Stimulated activated CD8-positive, alpha-beta memory T cell treated with anti-CD3 and anti-CD28 coated beads, Interleukin-12 subunit alpha, Interleukin-12 subunit beta, amount 100 ng/mL, for 4 hours (primary cell): ENCODE data around the gene B4GALT5.
"Not testable (repeated sequence)": the region's sequence is repeated elsewhere in the genome, so short reads cannot be mapped to it uniquely, and the experiment has no call there.

Source experiments
- DNase-seq: peaks from one replicate; pipeline ENCODE4 v3.0.0-alpha.2; 2020; ENCODE audit warnings: low read depth

The B4GALT5 gene

GRCh38 chr20:49628280-49628679, 85.4 kb downstream of the B4GALT5 start:
- DNase-seq = not testable (repeated sequence)

GRCh38 chr20:49627329-49627761, 86.3 kb downstream of the B4GALT5 start:
- DNase-seq = no peak

GRCh38 chr20:49624988-49625387, 88.7 kb downstream of the B4GALT5 start:
- DNase-seq = not testable (repeated sequence)

GRCh38 chr20:49624317-49624716, 89.4 kb downstream of the B4GALT5 start:
- no peak for DNase-seq

GRCh38 chr20:49622243-49622642, 91.4 kb downstream of the B4GALT5 start:
- no peak for DNase-seq

GRCh38 chr20:49620364-49621240, 93.1 kb downstream of the B4GALT5 start:
- DNase-seq = no peak

GRCh38 chr20:49619113-49620048, 94.3 kb downstream of the B4GALT5 start:
- no peak for DNase-seq

- no peak for DNase-seq
These were observed 95.4 kb downstream of the B4GALT5 start for GRCh38 chr20:49618289-49618688.

GRCh38 chr20:49617394-49617793, 96.3 kb downstream of the B4GALT5 start:
- not testable (repeated sequence) for DNase-seq

- DNase-seq = no peak
These were observed 97.3 kb downstream of the B4GALT5 start for GRCh38 chr20:49616154-49617007.

- DNase-seq = no peak
These were observed 98.1 kb downstream of the B4GALT5 start for GRCh38 chr20:49615401-49616153.

GRCh38 chr20:49615051-49615400, 98.7 kb downstream of the B4GALT5 start:
- not testable (repeated sequence) for DNase-seq

- DNase-seq = no peak
These were observed 99.2 kb downstream of the B4GALT5 start for GRCh38 chr20:49614338-49615050.

- DNase-seq = no peak
These were observed 101.4 kb downstream of the B4GALT5 start for GRCh38 chr20:49612127-49612738.

GRCh38 chr20:49611539-49612126, 102.0 kb downstream of the B4GALT5 start:
- not testable (repeated sequence) for DNase-seq

- peak; percentile 52 for DNase-seq
These were observed 102.8 kb downstream of the B4GALT5 start for GRCh38 chr20:49610691-49611538.

- DNase-seq = peak; percentile 49
These were observed 104.7 kb downstream of the B4GALT5 start for GRCh38 chr20:49608752-49609670.
